Duodenal mucosa (tissue), 2 donors: ENCODE data around the gene MATN1.

Experiments used
- H3K27ac ChIP-seq: one replicate; pipeline ENCODE4 v1.7.0; 2013; ENCODE audit warnings: low read depth, low read length
- H3K27me3 ChIP-seq, 2 donors: one replicate each; pipeline ENCODE4 v1.7.0; 2013; ENCODE audit warnings: low read length in 2 of 2, control low read depth in 1 of 2; ENCODE audit not compliant: insufficient read depth in 2 of 2, control insufficient read depth in 1 of 2
- H3K36me3 ChIP-seq, 2 donors: one replicate each; pipeline ENCODE4 v1.7.0; 2013; ENCODE audit warnings: low read length in 2 of 2, control low read depth in 1 of 2; ENCODE audit not compliant: insufficient read depth in 2 of 2, control insufficient read depth in 1 of 2
- H3K4me1 ChIP-seq, 2 donors: one replicate each; pipeline ENCODE4 v1.7.0; 2013; ENCODE audit warnings: low read length in 2 of 2, control low read depth in 1 of 2; ENCODE audit not compliant: insufficient read depth in 2 of 2, control insufficient read depth in 1 of 2
- H3K4me3 ChIP-seq, 2 donors: one replicate each; pipeline ENCODE4 v1.7.0; 2013; ENCODE audit warnings: low read length in 2 of 2, low read depth in 1 of 2
- H3K9ac ChIP-seq, 2 donors: one replicate each; pipeline ENCODE4 v1.7.0; 2013; ENCODE audit warnings: low read length in 2 of 2, low read depth in 1 of 2
- H3K9me3 ChIP-seq, 2 donors: one replicate each; pipeline ENCODE4 v1.7.0; 2013; ENCODE audit warnings: low read length in 2 of 2, control low read depth in 1 of 2; ENCODE audit not compliant: control insufficient read depth in 1 of 2

Gene MATN1

DNA sequence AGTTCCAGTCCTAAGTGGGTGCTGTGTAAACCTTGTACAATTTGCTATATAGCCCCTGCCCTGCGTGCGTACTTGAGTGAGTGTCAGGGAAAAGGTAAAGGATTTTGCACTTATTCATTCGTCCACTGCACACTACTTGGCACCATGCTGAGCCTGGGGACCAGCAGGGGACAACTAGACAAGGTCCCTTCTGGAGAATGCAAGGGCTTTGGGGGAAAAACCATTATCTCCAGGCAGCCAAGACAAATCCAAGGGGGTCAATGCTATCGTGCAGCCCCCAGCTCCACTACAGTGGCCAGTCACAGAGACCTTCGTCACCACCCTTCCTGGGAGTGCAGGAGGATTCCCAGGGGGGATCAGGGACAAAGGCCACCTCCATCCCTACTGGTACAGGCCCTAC is 39.7 kb downstream of the MATN1 start:
- Histone ChIP-seq H3K4me3 (no peak overlapping the region), H3K27ac (no peak overlapping the region), H3K36me3 (no peaks in the 10 kb centered on the region), H3K9me3 (no peaks in the 10 kb centered on the region), H3K4me1 (no peaks in the 10 kb centered on the region), H3K9ac (no peak overlapping the region), H3K27me3 (peaks cover 21 to 23% of the 10 kb centered on the region in 2 donors)

DNA sequence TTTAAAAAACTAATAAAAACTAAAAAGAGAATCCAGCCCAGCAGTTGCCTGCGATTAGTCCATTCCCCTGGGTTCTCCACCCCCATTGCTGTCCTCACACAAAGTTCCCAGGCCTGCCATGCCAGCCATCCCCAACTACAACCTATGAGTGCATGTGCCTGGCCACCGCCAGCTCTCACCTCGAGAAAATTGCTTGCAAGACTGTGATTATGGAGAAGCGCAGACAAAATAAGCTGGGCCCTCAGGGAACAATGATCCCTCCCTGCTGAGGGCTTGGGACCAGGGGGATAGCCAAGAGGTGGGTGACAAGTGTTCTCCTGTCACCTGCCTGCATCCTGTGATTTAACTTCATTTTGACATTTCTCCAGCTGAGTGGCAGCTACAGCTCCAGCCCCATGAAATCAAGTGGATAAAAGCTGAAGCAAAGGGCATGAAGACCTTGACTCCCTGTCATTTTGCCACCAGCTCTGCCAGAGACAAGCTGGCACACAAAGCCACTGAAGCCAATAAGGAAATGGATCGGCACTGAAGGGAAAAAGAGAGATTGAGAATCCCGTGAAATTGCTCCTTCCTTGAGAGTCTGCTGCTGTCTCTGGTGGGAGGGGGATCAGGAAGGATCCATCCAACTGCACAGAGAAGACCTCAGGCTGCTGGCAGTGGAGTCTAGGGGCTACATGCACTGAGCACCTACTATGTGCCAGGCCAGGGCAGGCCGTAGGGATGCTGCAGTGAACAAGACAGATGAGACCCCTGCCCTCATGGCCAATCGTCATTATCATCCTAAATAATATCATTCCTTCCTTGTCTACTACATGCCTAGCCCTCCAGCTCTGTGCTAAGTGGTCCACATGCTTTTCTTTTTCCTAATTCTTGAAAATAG is 40.7 kb downstream of the MATN1 start:
- Histone ChIP-seq H3K27me3 (peaks cover 21 to 23% of the 10 kb centered on the region in 2 donors), H3K9ac (no peak overlapping the region)

DNA sequence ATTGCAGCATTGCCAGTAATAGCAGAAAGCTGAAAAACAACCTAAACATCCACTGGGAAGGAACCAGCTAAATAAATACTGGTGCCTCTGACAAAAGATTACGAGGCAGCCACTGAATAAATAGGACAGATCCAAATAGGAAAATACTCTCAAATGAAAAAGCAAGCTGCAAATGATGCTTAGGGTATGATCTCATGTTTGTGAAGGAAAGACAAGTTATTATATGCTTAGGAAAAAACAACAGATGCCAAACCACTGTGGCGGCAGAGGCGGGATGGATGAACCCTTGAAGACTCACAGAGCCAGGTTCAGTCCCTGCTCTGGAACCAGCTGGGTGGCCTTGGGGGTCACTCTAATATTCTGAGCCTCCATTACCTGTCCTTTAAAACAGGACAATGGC is 41.6 kb downstream of the MATN1 start:
- no peak overlapping the region for H3K4me3 ChIP-seq
- H3K27ac ChIP-seq, result no peak overlapping the region
- no peaks in the 10 kb centered on the region for H3K9me3 ChIP-seq
- no peaks in the 10 kb centered on the region for H3K36me3 ChIP-seq
- no peak overlapping the region for H3K9ac ChIP-seq
- peaks cover 0 to 6% of the 10 kb centered on the region in 2 donors for H3K4me1 ChIP-seq
- peaks cover 16 to 17% of the 10 kb centered on the region in 2 donors for H3K27me3 ChIP-seq

More for the DNA sequence above, 40.7 kb downstream of the MATN1 start:
- H3K4me1 ChIP-seq, result peaks cover 0 to 3% of the 10 kb centered on the region in 2 donors
- no peak overlapping the region for H3K4me3 ChIP-seq
- no peaks in the 10 kb centered on the region for H3K9me3 ChIP-seq
- H3K27ac ChIP-seq, result no peak overlapping the region
- H3K36me3 ChIP-seq, result no peaks in the 10 kb centered on the region

DNA sequence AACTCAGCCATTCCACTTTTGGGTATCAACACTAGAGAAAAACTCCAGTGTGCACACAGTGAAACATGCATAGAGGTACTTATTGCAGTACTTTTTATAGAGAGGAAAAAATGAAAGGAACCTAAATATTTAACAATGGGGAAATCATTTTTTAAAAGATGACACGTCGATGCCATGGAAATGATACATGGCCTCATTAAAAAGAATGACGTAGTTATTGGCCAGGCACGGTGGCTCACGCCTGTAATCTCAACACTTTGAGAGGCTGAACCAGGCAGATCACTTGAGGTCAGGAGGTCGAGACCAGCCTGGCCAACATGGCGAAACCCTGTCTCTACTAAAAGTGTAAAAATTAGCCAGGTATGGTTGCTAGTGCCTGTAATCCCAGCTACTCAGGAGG is 42.5 kb downstream of the MATN1 start:
- Histone ChIP-seq H3K36me3 (no peaks in the 10 kb centered on the region), H3K4me1 (peaks cover 0 to 6% of the 10 kb centered on the region in 2 donors), H3K9ac (no peak overlapping the region), H3K27me3 (peaks cover 13% of the 10 kb centered on the region in 2 donors), H3K9me3 (peaks cover 0 to 5% of the 10 kb centered on the region in 2 donors), H3K27ac (no peak overlapping the region), H3K4me3 (no peak overlapping the region)

DNA sequence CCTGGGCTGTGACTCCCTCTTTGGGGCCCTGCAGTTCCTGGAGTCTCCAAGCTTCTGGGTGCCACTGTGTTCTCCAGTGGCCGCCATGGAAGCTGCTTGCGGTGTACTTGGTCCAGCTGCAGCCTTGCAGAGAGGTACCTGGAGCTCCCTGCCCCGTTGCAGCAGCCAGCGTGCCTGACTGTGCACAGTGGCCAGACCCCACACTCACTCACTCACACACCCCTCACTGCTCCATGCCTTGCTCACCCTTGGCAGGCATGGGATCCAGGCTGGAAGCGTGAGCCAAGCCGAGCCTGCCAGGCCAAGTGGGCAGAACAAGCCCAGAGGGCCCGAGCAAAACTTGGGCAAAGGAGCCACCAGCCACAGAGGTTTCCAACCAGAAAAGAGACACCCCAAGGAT is 43.0 kb downstream of the MATN1 start:
- Histone ChIP-seq H3K36me3 (no peaks in the 10 kb centered on the region), H3K9me3 (peaks cover 0 to 8% of the 10 kb centered on the region in 2 donors), H3K9ac (no peak overlapping the region), H3K27ac (no peak overlapping the region), H3K4me3 (no peak overlapping the region), H3K4me1 (peaks cover 0 to 6% of the 10 kb centered on the region in 2 donors), H3K27me3 (peaks cover 9 to 10% of the 10 kb centered on the region in 2 donors)

DNA sequence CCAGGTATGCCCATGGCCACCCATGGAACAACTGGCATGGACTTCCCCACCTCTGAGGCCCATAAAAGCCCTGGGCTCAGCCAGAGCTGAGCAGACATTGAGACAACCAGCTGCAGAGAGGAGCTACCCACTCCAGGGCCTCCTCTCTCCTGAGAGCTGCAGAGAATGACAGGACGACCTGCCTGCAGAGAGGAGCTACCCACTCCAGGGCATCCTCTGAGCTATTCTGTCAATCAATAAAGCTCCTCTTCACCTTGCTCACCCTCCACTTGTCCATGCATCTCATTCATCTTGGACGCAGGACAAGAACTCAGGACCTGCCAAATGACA is 43.4 kb downstream of the MATN1 start:
- no peaks in the 10 kb centered on the region for H3K36me3 ChIP-seq
- H3K27ac ChIP-seq, result no peak overlapping the region
- peaks cover 7 to 9% of the 10 kb centered on the region in 2 donors for H3K27me3 ChIP-seq
- no peak overlapping the region for H3K9ac ChIP-seq
- peaks cover 0 to 6% of the 10 kb centered on the region in 2 donors for H3K4me1 ChIP-seq
- peaks cover 0 to 8% of the 10 kb centered on the region in 2 donors for H3K9me3 ChIP-seq
- H3K4me3 ChIP-seq, result no peak overlapping the region

DNA sequence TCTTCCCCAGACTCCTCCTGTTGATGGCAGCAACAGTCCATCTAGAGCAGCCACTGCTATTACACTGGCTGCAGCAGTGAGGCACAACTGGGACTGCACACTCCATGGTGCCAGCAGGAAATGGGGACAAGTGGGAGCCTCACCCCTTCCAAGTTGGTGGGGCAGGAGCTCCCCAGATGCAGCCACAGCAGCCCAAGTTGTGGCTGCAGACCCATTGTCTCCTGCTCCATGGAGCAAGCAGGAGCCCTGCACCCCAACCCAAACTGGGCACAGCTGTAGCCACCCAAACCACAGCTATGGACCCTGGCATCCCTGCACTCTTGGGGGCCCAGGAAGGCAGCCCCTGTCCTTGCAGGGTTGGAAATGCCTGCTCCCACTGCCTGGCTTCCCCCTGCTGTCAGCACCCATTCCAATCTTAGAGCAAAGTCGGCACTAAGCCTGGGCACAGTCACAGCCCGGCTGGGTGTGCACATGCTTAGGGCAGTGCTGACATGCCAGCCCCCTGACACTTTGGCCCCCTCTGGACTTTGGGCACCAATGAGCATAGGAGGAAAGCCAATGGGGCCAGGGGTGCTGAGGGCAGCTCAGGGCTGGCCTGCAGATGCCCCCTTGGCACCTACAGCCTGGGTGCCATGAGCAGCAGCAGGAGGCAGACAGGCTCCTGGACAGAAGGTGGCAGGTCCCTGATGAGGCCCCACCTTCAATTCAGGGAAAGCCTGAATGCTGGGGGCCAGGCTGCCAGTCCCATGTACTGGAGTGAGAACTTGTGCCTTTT is 44.0 kb downstream of the MATN1 start:
- no peak overlapping the region for H3K4me3 ChIP-seq
- peaks cover 0 to 6% of the 10 kb centered on the region in 2 donors for H3K4me1 ChIP-seq
- peaks cover 1 to 5% of the 10 kb centered on the region in 2 donors for H3K27me3 ChIP-seq
- no peak overlapping the region for H3K27ac ChIP-seq
- H3K36me3 ChIP-seq, result no peaks in the 10 kb centered on the region
- H3K9me3 ChIP-seq, result peaks cover 0 to 8% of the 10 kb centered on the region in 2 donors
- no peak overlapping the region for H3K9ac ChIP-seq

DNA sequence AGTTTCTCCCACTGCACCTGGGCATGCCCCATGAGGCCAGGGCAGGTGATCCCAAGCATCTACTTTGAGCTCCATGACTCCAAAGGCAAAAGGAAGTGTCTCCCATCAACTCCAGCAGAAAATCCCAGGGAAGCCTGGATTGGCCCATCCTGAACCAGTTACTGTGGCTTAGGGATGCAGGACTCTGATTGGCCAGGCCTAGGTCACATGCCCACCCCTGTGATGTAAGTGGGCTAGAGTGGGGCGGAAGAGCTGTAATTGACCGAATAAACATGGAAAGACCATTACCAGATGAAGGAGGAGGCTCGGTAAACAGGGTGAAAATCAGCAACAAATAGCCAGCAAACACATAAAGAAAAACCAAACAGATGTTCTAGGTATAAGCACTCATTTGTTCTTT is 45.2 kb downstream of the MATN1 start:
- H3K9me3 ChIP-seq, result peaks cover 0 to 8% of the 10 kb centered on the region in 2 donors
- peaks cover 0 to 6% of the 10 kb centered on the region in 2 donors for H3K4me1 ChIP-seq
- H3K9ac ChIP-seq, result no peak overlapping the region
- H3K36me3 ChIP-seq, result no peaks in the 10 kb centered on the region
- no peak overlapping the region for H3K27ac ChIP-seq
- H3K4me3 ChIP-seq, result no peak overlapping the region
- peaks cover 0 to 3% of the 10 kb centered on the region in 2 donors for H3K27me3 ChIP-seq

DNA sequence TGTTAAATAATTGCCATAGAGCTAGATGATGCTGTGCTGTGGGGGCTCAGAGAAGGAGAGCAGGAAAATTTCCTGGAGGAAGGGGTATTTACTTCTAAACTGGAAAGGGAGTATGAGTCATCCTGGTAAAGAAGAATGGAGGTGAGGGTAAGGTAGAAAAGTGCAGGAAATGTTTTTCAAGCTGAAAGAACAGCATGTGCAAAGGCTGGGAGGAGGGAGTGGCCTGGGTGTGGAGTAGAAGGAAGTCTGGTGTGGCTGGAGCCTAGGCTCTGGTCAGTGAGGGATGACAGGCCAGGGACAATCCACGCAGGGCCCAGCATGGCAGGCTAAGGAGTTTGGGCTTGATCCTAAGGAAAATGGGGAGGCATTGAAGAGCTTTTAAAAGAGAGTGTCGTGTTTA is 45.9 kb downstream of the MATN1 start:
- H3K9ac ChIP-seq, result no peak overlapping the region
- H3K4me1 ChIP-seq, result peaks cover 0 to 6% of the 10 kb centered on the region in 2 donors
- no peak overlapping the region for H3K27ac ChIP-seq
- no peaks in the 10 kb centered on the region for H3K36me3 ChIP-seq
- H3K4me3 ChIP-seq, result no peak overlapping the region
- peaks cover 0 to 3% of the 10 kb centered on the region in 2 donors for H3K27me3 ChIP-seq
- H3K9me3 ChIP-seq, result peaks cover 0 to 8% of the 10 kb centered on the region in 2 donors

DNA sequence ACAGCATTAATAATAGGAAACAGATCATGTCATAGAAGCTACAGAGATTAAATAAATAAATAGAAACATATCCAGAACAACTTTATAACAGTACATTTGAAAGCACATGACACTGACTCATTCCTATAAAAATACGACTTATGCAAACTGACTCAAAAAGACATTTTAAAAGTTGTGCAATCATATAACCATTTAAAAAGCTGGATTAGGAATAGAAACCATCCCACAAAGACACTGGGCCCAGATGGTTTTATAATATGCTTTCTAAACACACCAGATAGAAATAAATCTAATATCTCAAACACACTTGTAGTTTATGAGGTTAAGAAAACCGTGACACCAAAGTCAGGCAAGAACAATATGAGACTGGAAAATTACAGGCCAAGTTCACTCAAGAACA is 47.6 kb downstream of the MATN1 start:
- H3K9me3 ChIP-seq, result peaks cover 0 to 8% of the 10 kb centered on the region in 2 donors
- no peaks in the 10 kb centered on the region for H3K36me3 ChIP-seq
- H3K27me3 ChIP-seq, result peaks cover 0 to 3% of the 10 kb centered on the region in 2 donors
- peaks cover 0 to 6% of the 10 kb centered on the region in 2 donors for H3K4me1 ChIP-seq
- no peak overlapping the region for H3K9ac ChIP-seq
- H3K27ac ChIP-seq, result no peak overlapping the region
- no peak overlapping the region for H3K4me3 ChIP-seq
